Naive thymus-derived CD4-positive, alpha-beta T cell (primary cell): ENCODE data around the gene PSD2. TPM values are rescaled to one million over a fixed set of nuclear protein-coding genes. Genes with fewer than 3 reads are reported as not detected.

Source experiments
- ATAC-seq: fragments of 150-1000 bp; cut with Tn5 transposase; 2 replicates; pipeline ENCODE4 v1.10.0; 2021; ENCODE audit warnings: mild to moderate bottlenecking, moderate library complexity
- CTCF ChIA-PET: fragments of 350-600 bp; sonication (Branson Sonifier 250); formaldehyde crosslinking; loops from one replicate; lab custom pipeline; 2021; ENCODE audit warnings: antibody characterized with exemption; lab: Charles Lee
- POLR2A ChIA-PET: fragments of 350-600 bp; sonication (Branson Sonifier 250); formaldehyde crosslinking; loops from one replicate; lab custom pipeline; 2021; ENCODE audit warnings: antibody characterized with exemption, inconsistent platforms; lab: Charles Lee
- DNase-seq, 9 donors: peaks; one replicate each; pipeline versions ENCODE4 v3.0.0 to v3.0.0-alpha.2; 2020 to 2022; ENCODE audit warnings: mixed read lengths in 1 of 9
- H3K27ac ChIP-seq: one replicate; pipeline ENCODE4 v1.7.0; 2013; ENCODE audit warnings: mild to moderate bottlenecking, low read depth, low read length, moderate library complexity
- H3K27me3 ChIP-seq, 2 donors: one replicate each; pipeline ENCODE4 v1.7.0; 2013; ENCODE audit warnings: low read length in 2 of 2, mild to moderate bottlenecking in 2 of 2, moderate library complexity in 2 of 2; ENCODE audit not compliant: control insufficient read depth in 2 of 2, insufficient read depth in 2 of 2
- H3K36me3 ChIP-seq, 3 experiments: 1 replicate in 2 of 3; 2 replicates in 1 of 3; pipeline ENCODE4 v1.7.0; 2013; ENCODE audit warnings: low read length in 3 of 3, mild to moderate bottlenecking in 3 of 3, moderate library complexity in 1 of 3; ENCODE audit not compliant: insufficient read depth in 3 of 3, control insufficient read depth in 2 of 3
- H3K4me1 ChIP-seq, 2 donors: one replicate each; pipeline ENCODE4 v1.7.0; 2013; ENCODE audit warnings: low read length in 2 of 2, mild to moderate bottlenecking in 2 of 2, moderate library complexity in 1 of 2; ENCODE audit not compliant: control insufficient read depth in 2 of 2, insufficient read depth in 2 of 2
- H3K4me3 ChIP-seq: 2 replicates; pipeline ENCODE4 v1.7.0; 2013; ENCODE audit warnings: mild to moderate bottlenecking, low read length
- H3K9me3 ChIP-seq, 3 experiments: 1 replicate in 2 of 3; 2 replicates in 1 of 3; pipeline ENCODE4 v1.7.0; 2013; ENCODE audit warnings: low read length in 3 of 3; ENCODE audit not compliant: control insufficient read depth in 2 of 3
- H3K27ac Mint-ChIP-seq, 9 donors: one replicate each; pipeline ENCODE4 v1.8.0; 2020 to 2022; ENCODE audit warnings: mixed read lengths in 9 of 9, mild to moderate bottlenecking in 8 of 9, moderate library complexity in 5 of 9, inconsistent platforms in 2 of 9
- H3K27me3 Mint-ChIP-seq, 5 donors: one replicate each; pipeline ENCODE4 v1.8.0; 2021 to 2022; ENCODE audit warnings: mixed read lengths in 5 of 5, mild to moderate bottlenecking in 1 of 5
- H3K36me3 Mint-ChIP-seq, 5 donors: one replicate each; pipeline ENCODE4 v1.8.0; 2020 to 2022; ENCODE audit warnings: mixed read lengths in 5 of 5, mild to moderate bottlenecking in 3 of 5, inconsistent platforms in 1 of 5
- H3K4me1 Mint-ChIP-seq, 7 donors: one replicate each; pipeline ENCODE4 v1.8.0; 2020 to 2022; ENCODE audit warnings: mixed read lengths in 7 of 7, mild to moderate bottlenecking in 3 of 7, inconsistent platforms in 1 of 7
- H3K4me3 Mint-ChIP-seq, 10 donors: one replicate each; pipeline ENCODE4 v1.8.0; 2020 to 2022; ENCODE audit warnings: mild to moderate bottlenecking in 10 of 10, mixed read lengths in 10 of 10, moderate library complexity in 6 of 10, inconsistent platforms in 2 of 10
- H3K9me3 Mint-ChIP-seq, 11 donors: one replicate each; pipeline ENCODE4 v1.8.0; 2020 to 2022; ENCODE audit warnings: mixed read lengths in 11 of 11, mild to moderate bottlenecking in 4 of 11, inconsistent platforms in 1 of 11, moderate library complexity in 1 of 11
- intact Hi-C, 2 donors: fragments of 100-400 bp; cut with micrococcal nuclease; formaldehyde crosslinking; loops; one replicate each; pipeline ENCODE4 v1.15.1; 2023
- polyA plus RNA-seq, 2 donors: library from polyadenylated mRNA; unstranded; fragments of 300-500 nt; fragmentation: Illumina TruSeq; gene quantifications; one replicate each; pipeline ENCODE4 v1.2.3, GENCODE V29; 2021
- total RNA-seq, 6 experiments: library from RNA in 5 of 6; stranded (reverse) in 5 of 6; gene quantifications; 1 replicate in 5 of 6; 2 replicates in 1 of 6; pipeline ENCODE4 v1.2.3 and lab custom pipeline; 2021 to 2026

PSD2 gene
- total and polyA plus RNA-seq, 7 experiments from 2014 or later = 0.05 to 0.42 TPM; not detected in 5

DNA sequence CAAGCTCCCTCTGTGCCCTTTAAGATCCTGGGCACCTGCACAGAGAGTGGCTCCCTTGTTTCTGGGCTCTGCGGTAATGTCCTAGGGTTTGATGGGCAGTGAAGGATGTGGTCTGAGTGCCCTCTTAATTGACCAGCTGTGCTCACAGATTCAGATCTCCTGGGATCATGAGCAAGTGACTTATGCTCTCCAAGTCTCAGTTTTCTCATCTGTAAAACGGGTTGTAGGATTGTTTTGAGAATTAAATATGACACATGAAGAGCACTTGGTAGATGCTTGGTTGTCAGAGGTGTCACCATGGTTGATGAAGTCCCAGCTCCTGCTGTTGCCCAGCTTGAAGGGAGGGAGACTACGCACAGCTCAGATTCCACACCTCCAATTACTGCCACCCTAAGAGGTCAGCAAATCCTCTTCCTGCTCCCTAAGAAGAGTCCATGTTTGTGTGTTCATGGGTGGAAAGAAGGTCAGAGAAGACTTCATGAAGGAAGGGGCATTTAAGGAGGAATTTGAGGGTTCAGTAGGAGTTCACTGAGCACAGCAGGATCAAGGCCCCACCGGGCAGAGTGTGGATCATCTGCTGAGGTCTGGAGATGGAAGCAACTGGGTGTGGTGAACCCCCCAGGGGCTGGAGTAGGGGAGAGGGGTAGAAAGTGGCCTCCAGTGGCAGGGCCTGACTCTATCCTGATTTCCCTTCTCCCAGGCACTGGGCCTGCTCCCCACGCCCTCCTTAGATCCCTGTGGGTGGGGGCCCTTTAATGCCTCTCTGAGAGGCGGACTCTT, 1.4 kb upstream of the PSD2 start:
- no peaks in the 10 kb centered on the region for H3K36me3 ChIP-seq
- DNase-seq = no peak
- Mint-ChIP-seq H3K27me3 (peaks cover 48 to 80% (median 57%) of the 10 kb centered on the region in 5 donors), H3K36me3 (no peaks in the 10 kb centered on the region), H3K27ac (peak overlapping the region in 1 of 9 donors; percentile 11), H3K4me3 (peak overlapping the region in 9 of 10 donors; percentile 31 to 77 (median 56)), H3K9me3 (peaks cover 0 to 4% (median 0%) of the 10 kb centered on the region in 11 donors), H3K4me1 (peaks cover 0 to 11% (median 5%) of the 10 kb centered on the region in 7 donors)
- no peak overlapping the region for H3K4me3 ChIP-seq
- ATAC-seq = no peak
- ChIA-PET CTCF (interaction anchor here (0.6 to 1.2 kb wide), 3 partner anchors 29 to 175 kb away, joined by 3 to 5 read pairs (median 3); no protein-coding TSS in a partner anchor), POLR2A (no interaction called here)
- intact Hi-C loops = no loop called here
- no peaks in the 10 kb centered on the region for H3K4me1 ChIP-seq
- H3K27me3 ChIP-seq = peaks cover 5% of the 10 kb centered on the region in 2 donors
- H3K27ac ChIP-seq = no peak overlapping the region
- no peaks in the 10 kb centered on the region for H3K9me3 ChIP-seq

DNA sequence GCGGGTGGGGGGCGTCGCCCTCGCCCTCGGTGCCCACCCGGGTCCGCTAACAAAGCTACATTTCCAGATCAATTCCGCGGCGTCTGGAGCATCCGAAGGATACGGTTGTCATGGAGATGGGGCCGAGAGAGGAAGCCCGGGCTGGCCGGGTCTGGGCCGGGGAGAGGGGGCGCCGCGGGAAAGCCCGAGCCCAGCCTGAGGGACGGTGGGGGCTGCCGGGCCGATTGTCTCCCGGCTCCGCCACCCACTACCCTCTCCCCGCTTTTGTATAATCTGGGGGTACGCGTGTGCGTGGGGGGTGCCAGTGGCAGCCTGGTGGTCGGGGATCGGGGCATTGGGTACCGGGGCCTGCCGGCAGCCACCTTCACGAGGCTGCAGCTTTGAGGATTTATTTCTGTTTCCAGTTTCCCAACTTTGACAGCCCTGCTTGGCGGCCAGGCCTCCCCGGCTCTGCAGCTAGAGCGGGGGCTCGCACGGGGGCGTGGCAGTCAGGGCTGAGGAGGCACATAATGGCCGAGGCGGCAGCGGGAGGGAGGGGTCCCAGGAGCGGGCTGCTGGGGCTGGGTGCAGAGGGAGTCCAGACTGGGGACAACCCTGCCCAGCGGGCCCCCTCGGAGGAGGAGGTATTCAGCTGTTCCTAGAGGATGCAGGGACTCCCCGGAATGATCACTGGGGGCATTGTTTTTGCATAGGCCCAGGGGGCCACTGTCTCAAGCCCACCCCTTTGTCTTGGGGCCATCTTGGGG, 626 bp downstream of the PSD2 start:
- Mint-ChIP-seq H3K4me3 (peak overlapping the region in 9 of 10 donors; percentile 35 to 77 (median 51)), H3K9me3 (peaks cover 0 to 2% (median 0%) of the 10 kb centered on the region in 11 donors), H3K4me1 (peaks cover 0 to 11% (median 5%) of the 10 kb centered on the region in 7 donors), H3K27ac (no peak overlapping the region), H3K36me3 (peaks cover 0 to 2% (median 0%) of the 10 kb centered on the region in 5 donors), H3K27me3 (peaks cover 64 to 81% (median 73%) of the 10 kb centered on the region in 5 donors)
- CTCF ChIA-PET = interaction anchor here (1.6 to 2.1 kb wide), 2 partner anchors 9 to 173 kb away, joined by 4 to 12 read pairs; no protein-coding TSS in a partner anchor
- POLR2A ChIA-PET = no interaction called here
- intact Hi-C loops = no loop called here
- H3K27ac ChIP-seq = no peak overlapping the region
- H3K4me1 ChIP-seq = no peaks in the 10 kb centered on the region
- no peak overlapping the region for H3K4me3 ChIP-seq
- ATAC-seq (no peak), DNase-seq (no peak)
- peaks cover 5% of the 10 kb centered on the region in 2 donors for H3K27me3 ChIP-seq
- H3K36me3 ChIP-seq = no peaks in the 10 kb centered on the region
- H3K9me3 ChIP-seq = no peaks in the 10 kb centered on the region

DNA sequence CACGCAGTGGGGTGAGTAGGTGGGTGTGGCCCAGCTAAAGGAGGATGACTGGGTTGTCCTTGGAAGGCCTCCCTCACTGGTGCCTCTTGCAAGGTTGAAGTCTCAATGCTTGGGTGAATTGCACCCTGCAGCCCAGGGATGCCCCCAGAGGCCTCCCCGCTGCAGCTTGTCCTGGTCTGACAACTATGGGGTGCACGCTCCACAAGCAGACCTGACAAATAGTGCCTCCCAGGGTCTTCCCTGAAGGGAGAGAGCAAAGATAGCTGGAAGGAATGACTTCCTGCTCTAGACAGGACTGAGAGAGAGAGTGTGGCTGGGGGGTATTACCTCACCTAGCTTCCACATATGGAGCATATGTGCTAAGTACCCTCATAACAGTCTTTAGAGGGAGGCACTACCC, 1.7 kb downstream of the PSD2 start:
- no peak overlapping the region for H3K4me3 Mint-ChIP-seq
- ATAC-seq = no peak
- H3K27ac Mint-ChIP-seq = no peak overlapping the region
- Histone ChIP-seq H3K9me3 (no peaks in the 10 kb centered on the region), H3K36me3 (no peaks in the 10 kb centered on the region), H3K27ac (no peak overlapping the region), H3K27me3 (peaks cover 5% of the 10 kb centered on the region in 2 donors), H3K4me3 (no peak overlapping the region), H3K4me1 (no peaks in the 10 kb centered on the region)
- ChIA-PET CTCF (interaction anchor here (2.1 kb wide), 1 partner anchor 10 kb away, joined by 12 read pairs; no protein-coding TSS in a partner anchor), POLR2A (interaction anchor here (0.9 kb wide), 1 partner anchor 30 kb away, joined by 4 read pairs; no protein-coding TSS in a partner anchor)
- no peak for DNase-seq
- H3K27me3 Mint-ChIP-seq = peaks cover 72 to 83% (median 79%) of the 10 kb centered on the region in 5 donors
- peaks cover 0 to 2% (median 0%) of the 10 kb centered on the region in 11 donors for H3K9me3 Mint-ChIP-seq
- peaks cover 0 to 11% (median 5%) of the 10 kb centered on the region in 7 donors for H3K4me1 Mint-ChIP-seq
- H3K36me3 Mint-ChIP-seq = peaks cover 0 to 6% (median 0%) of the 10 kb centered on the region in 5 donors
- intact Hi-C loops = no loop called here

DNA sequence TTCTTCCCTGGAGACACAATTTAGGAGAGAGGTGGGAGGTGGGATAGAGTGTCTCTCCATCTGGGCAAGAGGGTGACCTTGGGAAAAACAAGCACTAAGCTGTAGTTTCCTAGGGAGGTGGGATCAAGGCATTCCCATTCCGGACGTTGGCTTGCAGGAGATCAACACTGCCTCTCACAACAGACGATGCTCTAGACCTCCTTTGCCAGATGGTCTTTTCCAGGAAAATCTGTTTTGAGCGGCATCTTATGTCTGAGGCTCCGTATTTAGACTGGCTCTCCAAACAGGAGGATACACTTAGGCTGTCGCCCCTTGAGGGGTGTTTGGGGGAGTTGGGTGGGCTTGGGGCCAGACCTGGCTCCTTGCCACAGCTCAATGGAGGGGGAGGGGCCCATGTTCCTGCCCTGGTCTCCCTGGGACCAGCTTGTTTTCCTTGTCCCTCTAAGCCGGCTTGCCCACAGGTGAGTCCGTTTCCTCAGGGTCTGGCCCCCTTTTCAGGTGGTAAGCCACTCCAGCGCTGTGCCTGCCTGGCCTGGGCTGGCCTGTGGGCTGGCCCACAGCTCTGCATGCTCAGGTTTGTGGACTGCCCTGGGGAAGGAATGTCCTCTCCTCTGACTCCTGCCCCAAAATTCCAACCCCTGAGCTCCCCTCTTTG, 2.4 kb downstream of the PSD2 start:
- H3K27ac ChIP-seq = no peak overlapping the region
- CTCF ChIA-PET = interaction anchor here (2.1 kb wide), 1 partner anchor 10 kb away, joined by 12 read pairs; no protein-coding TSS in a partner anchor
- peaks cover 5% of the 10 kb centered on the region in 2 donors for H3K27me3 ChIP-seq
- H3K9me3 ChIP-seq = no peaks in the 10 kb centered on the region
- intact Hi-C loops = no loop called here
- H3K4me1 Mint-ChIP-seq = peaks cover 0 to 11% (median 5%) of the 10 kb centered on the region in 7 donors
- POLR2A ChIA-PET = no interaction called here
- peaks cover 0 to 6% (median 0%) of the 10 kb centered on the region in 5 donors for H3K36me3 Mint-ChIP-seq
- H3K4me3 Mint-ChIP-seq = peak overlapping the region in 1 of 10 donors; percentile 18
- no peak overlapping the region for H3K4me3 ChIP-seq
- H3K27me3 Mint-ChIP-seq = peaks cover 68 to 82% (median 76%) of the 10 kb centered on the region in 5 donors
- H3K36me3 ChIP-seq = no peaks in the 10 kb centered on the region
- no peak overlapping the region for H3K27ac Mint-ChIP-seq
- H3K4me1 ChIP-seq = no peaks in the 10 kb centered on the region
- H3K9me3 Mint-ChIP-seq = peaks cover 0 to 2% (median 0%) of the 10 kb centered on the region in 11 donors
- no peak for DNase-seq
- no peak for ATAC-seq

DNA sequence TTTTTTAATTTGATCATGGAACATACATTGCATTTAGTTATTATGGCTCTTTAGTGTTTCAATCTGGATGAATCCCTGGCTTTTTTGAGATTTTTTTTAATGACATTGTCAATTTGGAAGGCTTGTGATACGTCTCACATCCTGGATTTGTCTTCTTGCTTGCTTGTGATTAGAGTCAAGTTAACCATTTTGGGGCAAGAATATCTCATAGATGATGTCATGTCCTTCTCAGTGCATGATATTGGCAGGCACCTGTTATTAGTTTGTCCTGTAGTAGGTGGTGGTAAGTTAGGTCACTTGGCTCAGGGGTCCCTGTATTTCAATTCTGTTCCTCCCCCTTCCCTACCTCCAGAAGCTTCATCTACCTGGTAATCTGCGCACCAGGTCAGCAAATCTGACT, 3.3 kb downstream of the PSD2 start:
- CTCF ChIA-PET = no interaction called here
- intact Hi-C loops = no loop called here
- H3K27me3 Mint-ChIP-seq = peaks cover 66 to 75% (median 69%) of the 10 kb centered on the region in 5 donors
- peaks cover 0 to 2% (median 0%) of the 10 kb centered on the region in 11 donors for H3K9me3 Mint-ChIP-seq
- Histone ChIP-seq H3K4me3 (no peak overlapping the region), H3K27ac (no peak overlapping the region), H3K4me1 (no peaks in the 10 kb centered on the region), H3K36me3 (no peaks in the 10 kb centered on the region), H3K9me3 (no peaks in the 10 kb centered on the region), H3K27me3 (peaks cover 5% of the 10 kb centered on the region in 2 donors)
- H3K36me3 Mint-ChIP-seq = peaks cover 0 to 6% (median 0%) of the 10 kb centered on the region in 5 donors
- no peak for DNase-seq
- no peak overlapping the region for H3K27ac Mint-ChIP-seq
- ATAC-seq = no peak
- H3K4me1 Mint-ChIP-seq = peaks cover 0 to 11% (median 5%) of the 10 kb centered on the region in 7 donors
- H3K4me3 Mint-ChIP-seq = no peak overlapping the region
- POLR2A ChIA-PET = no interaction called here

DNA sequence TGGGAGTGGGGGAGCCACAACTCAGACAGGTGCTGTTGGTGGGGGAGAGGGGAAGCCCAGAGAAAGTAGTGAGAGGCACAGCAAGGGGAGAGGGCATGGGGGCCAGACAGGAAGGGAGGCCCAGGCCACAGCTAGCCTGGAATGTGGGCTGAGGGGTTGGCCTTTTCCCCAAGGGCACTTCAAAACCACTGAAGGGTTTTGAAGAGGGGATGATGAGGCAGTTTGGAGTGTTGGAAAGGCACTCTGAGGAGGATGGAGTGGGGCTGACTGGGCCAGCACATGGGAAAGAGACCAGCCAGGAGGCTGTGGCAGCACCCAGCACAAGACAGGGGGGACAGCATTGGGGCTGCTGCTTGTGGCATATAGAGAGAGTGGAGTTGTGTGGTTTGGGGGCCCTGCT, 3.8 kb downstream of the PSD2 start:
- peaks cover 5% of the 10 kb centered on the region in 2 donors for H3K27me3 ChIP-seq
- no peak overlapping the region for H3K4me3 Mint-ChIP-seq
- no peaks in the 10 kb centered on the region for H3K9me3 ChIP-seq
- no peak overlapping the region for H3K27ac ChIP-seq
- peaks cover 63 to 71% (median 65%) of the 10 kb centered on the region in 5 donors for H3K27me3 Mint-ChIP-seq
- H3K4me1 Mint-ChIP-seq = peaks cover 0 to 8% (median 3%) of the 10 kb centered on the region in 7 donors
- intact Hi-C loops = no loop called here
- peaks cover 0 to 2% (median 0%) of the 10 kb centered on the region in 11 donors for H3K9me3 Mint-ChIP-seq
- no peaks in the 10 kb centered on the region for H3K36me3 ChIP-seq
- H3K4me1 ChIP-seq = no peaks in the 10 kb centered on the region
- H3K4me3 ChIP-seq = no peak overlapping the region
- ChIA-PET CTCF (interaction anchor here (1.2 kb wide), 1 partner anchor 9 kb away, joined by 3 read pairs; no protein-coding TSS in a partner anchor), POLR2A (no interaction called here)
- no peak overlapping the region for H3K27ac Mint-ChIP-seq
- ATAC-seq (no peak), DNase-seq (no peak)
- peaks cover 0 to 6% (median 0%) of the 10 kb centered on the region in 5 donors for H3K36me3 Mint-ChIP-seq
